ENCODE results near the gene ZNRF2. TPM values are rescaled to one million over a fixed set of nuclear protein-coding genes. Genes with fewer than 3 reads are reported as not detected.

ZNRF2 gene
- total and polyA plus RNA-seq, 2 of the 13 experiments (the other 11 are each of a cell fraction or from before 2014, with no cell fraction given): 3.5 to 7.7 TPM

DNA sequence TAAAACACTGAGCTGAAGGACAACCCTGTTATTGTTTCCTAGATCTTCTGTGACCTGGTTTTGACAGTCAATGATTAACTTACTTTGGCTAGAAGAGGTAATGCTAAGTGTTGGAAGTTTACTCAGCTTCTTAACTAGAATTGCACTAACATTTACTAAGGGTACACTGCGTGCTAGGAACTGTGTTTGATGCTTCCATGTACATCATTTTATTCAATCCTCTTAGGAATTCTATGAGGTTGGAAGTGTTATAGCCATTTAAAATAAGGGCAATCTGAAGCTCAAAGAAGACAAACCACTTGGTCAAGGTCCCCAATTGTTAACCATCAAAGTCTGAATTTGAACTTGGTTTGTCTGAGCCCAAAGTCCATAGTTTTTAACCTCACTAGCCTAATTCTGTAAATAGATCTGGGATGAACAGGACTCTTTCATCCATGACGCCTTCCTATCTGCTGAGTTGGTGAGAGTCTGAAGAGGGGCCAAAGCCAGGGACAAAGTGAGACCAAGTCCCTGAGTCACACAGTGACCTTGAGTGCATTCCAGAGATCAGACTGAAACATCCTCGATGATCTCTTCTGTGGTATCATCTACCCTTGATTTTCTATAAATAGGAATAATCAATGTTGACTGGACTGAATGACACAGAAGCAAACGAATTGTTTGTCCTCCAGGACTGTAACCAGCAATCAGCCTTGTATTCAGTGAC lies 29.2 kb upstream of the ZNRF2 start (continued):
- peak; percentile 82 for TF ChIP-seq FOSL1 (CRISPR knock-in tag; IDR thresholded peaks at IDR 0.05; ENCODE audit: borderline replicate concordance)
- no peak for TF ChIP-seq ZNF260 (CRISPR knock-in tag; IDR thresholded peaks at IDR 0.05; ENCODE audit: borderline replicate concordance, low read depth)
- TF ChIP-seq, protein P1, sequence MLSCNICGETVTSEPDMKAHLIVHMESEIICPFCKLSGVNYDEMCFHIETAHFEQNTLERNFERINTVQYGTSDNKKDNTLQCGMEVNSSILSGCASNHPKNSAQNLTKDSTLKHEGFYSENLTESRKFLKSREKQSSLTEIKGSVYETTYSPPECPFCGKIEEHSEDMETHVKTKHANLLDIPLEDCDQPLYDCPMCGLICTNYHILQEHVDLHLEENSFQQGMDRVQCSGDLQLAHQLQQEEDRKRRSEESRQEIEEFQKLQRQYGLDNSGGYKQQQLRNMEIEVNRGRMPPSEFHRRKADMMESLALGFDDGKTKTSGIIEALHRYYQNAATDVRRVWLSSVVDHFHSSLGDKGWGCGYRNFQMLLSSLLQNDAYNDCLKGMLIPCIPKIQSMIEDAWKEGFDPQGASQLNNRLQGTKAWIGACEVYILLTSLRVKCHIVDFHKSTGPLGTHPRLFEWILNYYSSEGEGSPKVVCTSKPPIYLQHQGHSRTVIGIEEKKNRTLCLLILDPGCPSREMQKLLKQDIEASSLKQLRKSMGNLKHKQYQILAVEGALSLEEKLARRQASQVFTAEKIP (CRISPR knock-in tag; IDR thresholded peaks at IDR 0.05; ENCODE audit: borderline replicate concordance): no peak
- no peak for TF ChIP-seq ZNF343 (CRISPR knock-in tag; IDR thresholded peaks at IDR 0.05)
- TF ChIP-seq, protein P2, sequence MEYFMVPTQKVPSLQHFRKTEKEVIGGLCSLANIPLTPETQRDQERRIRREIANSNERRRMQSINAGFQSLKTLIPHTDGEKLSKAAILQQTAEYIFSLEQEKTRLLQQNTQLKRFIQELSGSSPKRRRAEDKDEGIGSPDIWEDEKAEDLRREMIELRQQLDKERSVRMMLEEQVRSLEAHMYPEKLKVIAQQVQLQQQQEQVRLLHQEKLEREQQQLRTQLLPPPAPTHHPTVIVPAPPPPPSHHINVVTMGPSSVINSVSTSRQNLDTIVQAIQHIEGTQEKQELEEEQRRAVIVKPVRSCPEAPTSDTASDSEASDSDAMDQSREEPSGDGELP (IDR thresholded peaks at IDR 0.05; ENCODE audit: borderline replicate concordance, low read depth): peak; percentile 10; the same call in 1 of the 2 replicates
- peak; percentile 53; the same call in 1 of the 2 replicates for TF ChIP-seq RERE (CRISPR knock-in tag; IDR thresholded peaks at IDR 0.05; ENCODE audit: low read depth)
- peak; percentile 97 for TF ChIP-seq FOSL2 (CRISPR knock-in tag; IDR thresholded peaks at IDR 0.05)
- peak; percentile 96 for TF ChIP-seq SKIL (CRISPR knock-in tag; IDR thresholded peaks at IDR 0.05; ENCODE audit: borderline replicate concordance)
- TF ChIP-seq ZNF484 (CRISPR knock-in tag; IDR thresholded peaks at IDR 0.05; ENCODE audit: borderline replicate concordance, low read depth): no peak
- no peak for TF ChIP-seq ZNF564 (CRISPR knock-in tag; IDR thresholded peaks at IDR 0.05)
- TF ChIP-seq, protein P3, sequence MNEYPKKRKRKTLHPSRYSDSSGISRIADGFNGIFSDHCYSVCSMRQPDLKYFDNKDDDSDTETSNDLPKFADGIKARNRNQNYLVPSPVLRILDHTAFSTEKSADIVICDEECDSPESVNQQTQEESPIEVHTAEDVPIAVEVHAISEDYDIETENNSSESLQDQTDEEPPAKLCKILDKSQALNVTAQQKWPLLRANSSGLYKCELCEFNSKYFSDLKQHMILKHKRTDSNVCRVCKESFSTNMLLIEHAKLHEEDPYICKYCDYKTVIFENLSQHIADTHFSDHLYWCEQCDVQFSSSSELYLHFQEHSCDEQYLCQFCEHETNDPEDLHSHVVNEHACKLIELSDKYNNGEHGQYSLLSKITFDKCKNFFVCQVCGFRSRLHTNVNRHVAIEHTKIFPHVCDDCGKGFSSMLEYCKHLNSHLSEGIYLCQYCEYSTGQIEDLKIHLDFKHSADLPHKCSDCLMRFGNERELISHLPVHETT (CRISPR knock-in tag; conservative IDR thresholded peaks at IDR 0.05): no peak
- TF ChIP-seq ZNF710 (CRISPR knock-in tag; IDR thresholded peaks at IDR 0.05; ENCODE audit: borderline replicate concordance): peak; percentile 79; the same call in 1 of the 2 replicates
- 0 out of 2 replicates have a peak, but pooled peaks have one; percentile 63 for TF ChIP-seq ZNF292 (CRISPR knock-in tag; IDR thresholded peaks at IDR 0.05; ENCODE audit: borderline replicate concordance, low read depth)

Measured in HepG2 (cell line).